Naive thymus-derived CD4-positive, alpha-beta T cell (primary cell): ENCODE results near the gene PERM1. TPM values are rescaled to one million over a fixed set of nuclear protein-coding genes. Genes with fewer than 3 reads are reported as not detected.
"Not testable (repeated sequence)": the region's sequence is repeated elsewhere in the genome, so short reads cannot be mapped to it uniquely, and the experiment has no call there.

Source experiments
- ATAC-seq: fragments of 150-1000 bp; cut with Tn5 transposase; 2 replicates; pipeline ENCODE4 v1.10.0; 2021; ENCODE audit warnings: mild to moderate bottlenecking, moderate library complexity
- CTCF ChIA-PET: fragments of 350-600 bp; sonication (Branson Sonifier 250); formaldehyde crosslinking; loops from one replicate; lab custom pipeline; 2021; ENCODE audit warnings: antibody characterized with exemption; lab: Charles Lee
- POLR2A ChIA-PET: fragments of 350-600 bp; sonication (Branson Sonifier 250); formaldehyde crosslinking; loops from one replicate; lab custom pipeline; 2021; ENCODE audit warnings: antibody characterized with exemption, inconsistent platforms; lab: Charles Lee
- DNase-seq, 9 donors: peaks; one replicate each; pipeline versions ENCODE4 v3.0.0 to v3.0.0-alpha.2; 2020 to 2022; ENCODE audit warnings: mixed read lengths in 1 of 9
- H3K27ac ChIP-seq: one replicate; pipeline ENCODE4 v1.7.0; 2013; ENCODE audit warnings: mild to moderate bottlenecking, low read depth, low read length, moderate library complexity
- H3K27me3 ChIP-seq, 2 donors: one replicate each; pipeline ENCODE4 v1.7.0; 2013; ENCODE audit warnings: low read length in 2 of 2, mild to moderate bottlenecking in 2 of 2, moderate library complexity in 2 of 2; ENCODE audit not compliant: control insufficient read depth in 2 of 2, insufficient read depth in 2 of 2
- H3K36me3 ChIP-seq, 3 experiments: 1 replicate in 2 of 3; 2 replicates in 1 of 3; pipeline ENCODE4 v1.7.0; 2013; ENCODE audit warnings: low read length in 3 of 3, mild to moderate bottlenecking in 3 of 3, moderate library complexity in 1 of 3; ENCODE audit not compliant: insufficient read depth in 3 of 3, control insufficient read depth in 2 of 3
- H3K4me1 ChIP-seq, 2 donors: one replicate each; pipeline ENCODE4 v1.7.0; 2013; ENCODE audit warnings: low read length in 2 of 2, mild to moderate bottlenecking in 2 of 2, moderate library complexity in 1 of 2; ENCODE audit not compliant: control insufficient read depth in 2 of 2, insufficient read depth in 2 of 2
- H3K4me3 ChIP-seq: 2 replicates; pipeline ENCODE4 v1.7.0; 2013; ENCODE audit warnings: mild to moderate bottlenecking, low read length
- H3K9me3 ChIP-seq, 3 experiments: 1 replicate in 2 of 3; 2 replicates in 1 of 3; pipeline ENCODE4 v1.7.0; 2013; ENCODE audit warnings: low read length in 3 of 3; ENCODE audit not compliant: control insufficient read depth in 2 of 3
- H3K27ac Mint-ChIP-seq, 9 donors: one replicate each; pipeline ENCODE4 v1.8.0; 2020 to 2022; ENCODE audit warnings: mixed read lengths in 9 of 9, mild to moderate bottlenecking in 8 of 9, moderate library complexity in 5 of 9, inconsistent platforms in 2 of 9
- H3K27me3 Mint-ChIP-seq, 5 donors: one replicate each; pipeline ENCODE4 v1.8.0; 2021 to 2022; ENCODE audit warnings: mixed read lengths in 5 of 5, mild to moderate bottlenecking in 1 of 5
- H3K36me3 Mint-ChIP-seq, 5 donors: one replicate each; pipeline ENCODE4 v1.8.0; 2020 to 2022; ENCODE audit warnings: mixed read lengths in 5 of 5, mild to moderate bottlenecking in 3 of 5, inconsistent platforms in 1 of 5
- H3K4me1 Mint-ChIP-seq, 7 donors: one replicate each; pipeline ENCODE4 v1.8.0; 2020 to 2022; ENCODE audit warnings: mixed read lengths in 7 of 7, mild to moderate bottlenecking in 3 of 7, inconsistent platforms in 1 of 7
- H3K4me3 Mint-ChIP-seq, 10 donors: one replicate each; pipeline ENCODE4 v1.8.0; 2020 to 2022; ENCODE audit warnings: mild to moderate bottlenecking in 10 of 10, mixed read lengths in 10 of 10, moderate library complexity in 6 of 10, inconsistent platforms in 2 of 10
- H3K9me3 Mint-ChIP-seq, 11 donors: one replicate each; pipeline ENCODE4 v1.8.0; 2020 to 2022; ENCODE audit warnings: mixed read lengths in 11 of 11, mild to moderate bottlenecking in 4 of 11, inconsistent platforms in 1 of 11, moderate library complexity in 1 of 11
- intact Hi-C, 2 donors: fragments of 100-400 bp; cut with micrococcal nuclease; formaldehyde crosslinking; loops; one replicate each; pipeline ENCODE4 v1.15.1; 2023
- polyA plus RNA-seq, 2 donors: library from polyadenylated mRNA; unstranded; fragments of 300-500 nt; fragmentation: Illumina TruSeq; gene quantifications; one replicate each; pipeline ENCODE4 v1.2.3, GENCODE V29; 2021
- total RNA-seq, 6 experiments: library from RNA in 5 of 6; stranded (reverse) in 5 of 6; gene quantifications; 1 replicate in 5 of 6; 2 replicates in 1 of 6; pipeline ENCODE4 v1.2.3 and lab custom pipeline; 2021 to 2026

PERM1 gene
- total and polyA plus RNA-seq, 7 experiments from 2014 or later: not detected

- no peak overlapping the region for H3K4me3 Mint-ChIP-seq
- H3K27me3 Mint-ChIP-seq: peaks cover 6 to 53% (median 14%) of the 10 kb centered on the region in 5 donors
- ChIA-PET CTCF (interaction anchor here (0.8 kb wide), 1 partner anchor 9 kb away, joined by 3 read pairs; no protein-coding TSS in a partner anchor), POLR2A (interaction anchor here (0.6 kb wide), 1 partner anchor 53 kb away, joined by 3 read pairs; no protein-coding TSS in a partner anchor)
- no peak overlapping the region for H3K27ac Mint-ChIP-seq
- no peak for DNase-seq
- Histone ChIP-seq H3K27ac (no peak overlapping the region), H3K4me3 (no peak overlapping the region), H3K4me1 (no peaks in the 10 kb centered on the region), H3K27me3 (no peaks in the 10 kb centered on the region), H3K9me3 (peaks cover 0 to 3% (median 0%) of the 10 kb centered on the region in 3 experiments), H3K36me3 (no peaks in the 10 kb centered on the region)
- intact Hi-C loops: no loop called here
- peaks cover 0 to 7% (median 0%) of the 10 kb centered on the region in 5 donors for H3K36me3 Mint-ChIP-seq
- ATAC-seq: no peak
- H3K9me3 Mint-ChIP-seq: peaks cover 0 to 13% (median 6%) of the 10 kb centered on the region in 11 donors
- H3K4me1 Mint-ChIP-seq: peaks cover 0 to 16% (median 9%) of the 10 kb centered on the region in 7 donors
Measured at GRCh38 chr1:991895-992294, 10.0 kb upstream of the PERM1 start.

- ATAC-seq, H3K27ac ChIP-seq, H3K4me1 ChIP-seq, H3K27ac Mint-ChIP-seq, H3K4me3 ChIP-seq, H3K36me3 Mint-ChIP-seq, H3K4me3 Mint-ChIP-seq, DNase-seq, H3K9me3 ChIP-seq, H3K36me3 ChIP-seq, CTCF ChIA-PET, H3K27me3 ChIP-seq, intact Hi-C loops: not testable (repeated sequence)
- POLR2A ChIA-PET: interaction anchor here (0.6 kb wide), 1 partner anchor 54 kb away, joined by 3 read pairs; no protein-coding TSS in a partner anchor
- peaks cover 0 to 13% (median 6%) of the 10 kb centered on the region in 11 donors for H3K9me3 Mint-ChIP-seq
- peaks cover 0 to 15% (median 9%) of the 10 kb centered on the region in 7 donors for H3K4me1 Mint-ChIP-seq
- peaks cover 6 to 59% (median 12%) of the 10 kb centered on the region in 5 donors for H3K27me3 Mint-ChIP-seq
Measured at GRCh38 chr1:991275-991674, 9.4 kb upstream of the PERM1 start.

GRCh38 chr1:988061-988460 is 6.2 kb upstream of the PERM1 start:
- POLR2A ChIA-PET, H3K4me1 Mint-ChIP-seq, DNase-seq, CTCF ChIA-PET, H3K27me3 ChIP-seq, H3K4me1 ChIP-seq, H3K4me3 ChIP-seq, H3K36me3 ChIP-seq, ATAC-seq, intact Hi-C loops, H3K4me3 Mint-ChIP-seq, H3K9me3 ChIP-seq, H3K27ac ChIP-seq, H3K36me3 Mint-ChIP-seq: not testable (repeated sequence)
- peak overlapping the region in 1 of 9 donors; percentile 59 for H3K27ac Mint-ChIP-seq
- peaks cover 0 to 13% (median 6%) of the 10 kb centered on the region in 11 donors for H3K9me3 Mint-ChIP-seq
- peaks cover 7 to 55% (median 34%) of the 10 kb centered on the region in 5 donors for H3K27me3 Mint-ChIP-seq

- H3K27me3 ChIP-seq: no peaks in the 10 kb centered on the region
Measured at GRCh38 chr1:985126-985525, 3.2 kb upstream of the PERM1 start.

GRCh38 chr1:984476-984814 is 2.6 kb upstream of the PERM1 start:
- Histone ChIP-seq H3K4me3 (no peak overlapping the region), H3K36me3 (no peaks in the 10 kb centered on the region), H3K4me1 (no peaks in the 10 kb centered on the region), H3K27ac (no peak overlapping the region), H3K9me3 (no peaks in the 10 kb centered on the region), H3K27me3 (no peaks in the 10 kb centered on the region)
- no peaks in the 10 kb centered on the region for H3K36me3 Mint-ChIP-seq
- peaks cover 7 to 43% (median 30%) of the 10 kb centered on the region in 5 donors for H3K27me3 Mint-ChIP-seq
- no peak overlapping the region for H3K27ac Mint-ChIP-seq
- H3K4me3 Mint-ChIP-seq: no peak overlapping the region
- ATAC-seq (no peak), DNase-seq (no peak)
- peaks cover 0 to 2% (median 0%) of the 10 kb centered on the region in 7 donors for H3K4me1 Mint-ChIP-seq
- ChIA-PET CTCF (interaction anchor here (0.6 to 4.7 kb wide), 10 partner anchors 17 to 1039 kb away, joined by 3 to 38 read pairs (median 4); no protein-coding TSS in a partner anchor), POLR2A (no interaction called here)
- intact Hi-C loops: loop anchor here (1.0 to 5.0 kb wide), 5 partner anchors 17 to 308 kb away; no protein-coding TSS in a partner anchor
- H3K9me3 Mint-ChIP-seq: peaks cover 0 to 7% (median 0%) of the 10 kb centered on the region in 11 donors

More at GRCh38 chr1:985126-985525, 3.2 kb upstream of the PERM1 start:
- H3K36me3 Mint-ChIP-seq: no peaks in the 10 kb centered on the region
- ATAC-seq: no peak
- peaks cover 0 to 9% (median 0%) of the 10 kb centered on the region in 11 donors for H3K9me3 Mint-ChIP-seq
- ChIA-PET CTCF (interaction anchor here (0.6 to 4.7 kb wide), 5 partner anchors 17 to 1038 kb away, joined by 3 to 38 read pairs (median 4); no protein-coding TSS in a partner anchor), POLR2A (no interaction called here)
- no peak overlapping the region for H3K4me3 Mint-ChIP-seq
- H3K27ac ChIP-seq: no peak overlapping the region
- H3K4me1 ChIP-seq: no peaks in the 10 kb centered on the region
- H3K4me3 ChIP-seq: no peak overlapping the region
- no peaks in the 10 kb centered on the region for H3K9me3 ChIP-seq
- intact Hi-C loops: loop anchor here in 1 of 2 donors (2.0 kb wide), 1 partner anchor 308 kb away; no protein-coding TSS in a partner anchor
- peaks cover 0 to 2% (median 0%) of the 10 kb centered on the region in 7 donors for H3K4me1 Mint-ChIP-seq
- no peaks in the 10 kb centered on the region for H3K36me3 ChIP-seq
- H3K27ac Mint-ChIP-seq: no peak overlapping the region
- H3K27me3 Mint-ChIP-seq: peaks cover 8 to 48% (median 30%) of the 10 kb centered on the region in 5 donors
- DNase-seq: no peak

GRCh38 chr1:983798-984475 is 2.0 kb upstream of the PERM1 start:
- H3K27ac ChIP-seq: no peak overlapping the region
- peak; percentile 85 for ATAC-seq

More at GRCh38 chr1:983798-984475, 2.0 kb upstream of the PERM1 start:
- ChIA-PET CTCF (interaction anchor here (0.6 to 4.7 kb wide), 9 partner anchors 18 to 308 kb away, joined by 3 to 38 read pairs (median 4); no protein-coding TSS in a partner anchor), POLR2A (no interaction called here)
- no peaks in the 10 kb centered on the region for H3K4me1 ChIP-seq
- H3K27ac Mint-ChIP-seq: no peak overlapping the region
- H3K27me3 Mint-ChIP-seq: peaks cover 7 to 38% (median 26%) of the 10 kb centered on the region in 5 donors
- no peaks in the 10 kb centered on the region for H3K27me3 ChIP-seq
- no peak overlapping the region for H3K4me3 Mint-ChIP-seq
- DNase-seq: peak in 7 of 9 donors; percentile 47 to 71 (median 62)
- H3K36me3 ChIP-seq: no peaks in the 10 kb centered on the region
- H3K4me1 Mint-ChIP-seq: peaks cover 0 to 2% (median 0%) of the 10 kb centered on the region in 7 donors
- H3K4me3 ChIP-seq: no peak overlapping the region
- peaks cover 0 to 7% (median 0%) of the 10 kb centered on the region in 11 donors for H3K9me3 Mint-ChIP-seq
- no peaks in the 10 kb centered on the region for H3K36me3 Mint-ChIP-seq
- no peaks in the 10 kb centered on the region for H3K9me3 ChIP-seq
- intact Hi-C loops: loop anchor here (1.0 to 5.0 kb wide), 5 partner anchors 17 to 309 kb away; no protein-coding TSS in a partner anchor
